Neutrophil (primary cell): ENCODE measurements around the gene ZMYM3.
A peak's percentile ranks its signal among the peaks of the same experiment; 100 is the strongest.
"Not testable (repeated sequence)": the region's sequence is repeated elsewhere in the genome, so short reads cannot be mapped to it uniquely, and the experiment has no call there.

Experiments used
- H3K27ac ChIP-seq: fragments of 200-600 bp; sonication (generic); 2 replicates; pipeline ENCODE4 v1.5.1; 2016; ENCODE audit warnings: mild to moderate bottlenecking, moderate library complexity
- H3K27me3 ChIP-seq: fragments of 200-600 bp; sonication (generic); 2 replicates; pipeline ENCODE4 v1.6.0; 2016; ENCODE audit warnings: mild to moderate bottlenecking
- H3K36me3 ChIP-seq: fragments of 200-600 bp; sonication (generic); 2 replicates; pipeline ENCODE4 v1.5.1; 2017
- H3K4me1 ChIP-seq, 2 experiments: fragments of 200-600 bp in 1 of 2; sonication (generic) in 1 of 2; 1 replicate in 1 of 2; 2 replicates in 1 of 2; pipeline versions ENCODE4 v1.5.1 to v1.6.1; 2013 to 2016; ENCODE audit warnings: low read depth in 1 of 2, low read length in 1 of 2, mild to moderate bottlenecking in 1 of 2, moderate library complexity in 1 of 2; ENCODE audit not compliant: control insufficient read depth in 1 of 2, insufficient read depth in 1 of 2
- H3K4me3 ChIP-seq, 2 experiments: fragments of 200-600 bp in 1 of 2; sonication (generic) in 1 of 2; 1 replicate in 1 of 2; 2 replicates in 1 of 2; pipeline ENCODE4 v1.5.1; 2013 to 2016; ENCODE audit warnings: low read depth in 1 of 2, low read length in 1 of 2, mild to moderate bottlenecking in 1 of 2, moderate library complexity in 1 of 2
- H3K9me3 ChIP-seq: fragments of 200-600 bp; sonication (generic); 2 replicates; pipeline ENCODE4 v1.5.1; 2016
- CTCF ChIP-seq: fragments of 200-600 bp; sonication (generic); IDR thresholded peaks from 2 replicates; pipeline ENCODE4 v1.5.1; 2016; ENCODE audit warnings: antibody characterized with exemption

The ZMYM3 gene

DNA sequence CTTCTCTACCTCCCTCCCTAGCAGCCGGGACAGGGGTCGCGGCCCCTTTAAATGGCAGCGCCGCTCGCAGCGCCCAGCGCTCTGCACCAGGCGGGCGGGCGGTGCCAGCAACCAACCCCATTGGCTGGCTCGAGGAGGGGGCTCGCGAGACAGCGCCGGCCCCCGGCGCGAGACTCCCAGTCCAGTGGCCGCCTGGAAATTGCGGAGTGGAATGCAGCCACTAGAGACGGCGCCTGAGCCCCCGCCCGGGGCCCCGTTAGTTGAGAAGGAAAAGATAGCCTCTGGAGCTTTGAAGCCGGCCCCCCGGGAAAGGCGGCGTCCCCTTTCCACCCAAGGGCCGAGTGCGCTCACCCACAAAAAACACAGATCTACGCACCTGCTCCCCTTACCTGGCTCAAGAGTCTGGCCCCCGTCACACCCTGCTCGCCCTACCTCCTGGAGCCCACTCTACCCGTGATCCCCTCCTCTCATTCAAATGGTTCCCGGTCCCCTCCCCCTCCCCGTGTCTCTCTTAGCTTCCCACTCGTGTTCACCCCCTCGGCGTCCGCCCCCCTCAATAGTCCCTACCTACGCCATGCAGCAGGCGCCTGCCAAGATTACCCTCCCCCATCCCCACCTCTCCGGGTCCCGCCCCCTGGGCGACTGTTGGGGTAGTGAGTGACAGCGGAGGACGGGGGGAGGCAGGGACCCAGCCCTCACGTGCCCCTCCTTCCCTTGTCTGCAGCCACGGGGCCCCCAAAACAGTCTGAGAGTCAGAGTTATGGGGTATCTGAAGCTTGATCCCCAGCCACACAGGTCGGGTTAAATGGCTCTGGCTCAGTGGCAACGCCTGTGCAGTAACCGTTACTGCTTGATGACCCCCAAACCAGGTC is at the start of gene ZMYM3:
ZMYM3 (minus strand) TSS at position 49 of the 872 bp plus-strand sequence. CDS start 885 bp downstream, outside the sequence.
- H3K27me3 ChIP-seq, result no peaks in the 10 kb centered on the region
- H3K9me3 ChIP-seq, result no peaks in the 10 kb centered on the region
- H3K36me3 ChIP-seq, result no peaks in the 10 kb centered on the region
- peak within 1 kb of the TSS; percentile 68 to 69 for H3K4me3 ChIP-seq
- peak within 1 kb of the TSS; percentile 29 for H3K27ac ChIP-seq
- TF ChIP-seq CTCF, result no peak
- peaks cover 14 to 18% of the 10 kb centered on the region in 2 experiments for H3K4me1 ChIP-seq

DNA sequence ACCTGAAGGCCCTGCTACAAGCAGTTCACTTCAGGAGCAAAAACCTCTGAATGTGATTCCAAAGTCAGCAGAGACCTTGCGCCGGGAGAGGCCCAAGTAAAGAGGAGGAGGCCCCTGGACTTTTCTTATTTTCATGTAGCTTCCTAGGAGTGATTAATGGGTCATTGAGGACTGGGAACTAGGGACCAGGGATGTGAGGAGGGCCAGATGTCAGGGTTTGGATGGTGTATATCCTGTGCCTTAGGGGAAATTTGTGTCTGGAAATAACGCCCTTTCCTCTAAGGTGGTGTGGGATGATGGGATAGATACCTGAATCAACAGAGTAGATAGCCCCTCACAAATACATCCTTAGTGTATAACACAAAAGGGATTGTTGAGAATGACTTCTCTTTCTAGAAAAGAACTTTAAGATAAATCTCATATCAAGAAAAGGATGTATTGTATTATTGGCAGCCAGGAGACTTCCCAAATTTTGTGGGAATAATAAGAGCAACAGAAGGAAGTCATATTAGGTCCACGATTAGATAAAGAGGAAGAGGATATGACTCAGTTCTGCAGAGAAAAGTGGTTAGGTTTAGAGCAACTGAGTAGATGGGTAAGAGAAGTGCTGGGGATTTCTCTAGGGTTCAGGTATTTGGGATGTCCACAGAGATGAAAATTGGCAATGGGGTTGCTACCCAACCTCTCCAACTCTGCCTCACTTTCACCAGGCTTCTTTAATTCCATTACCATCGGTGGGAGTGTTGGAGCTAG is 48.7 kb upstream of the ZMYM3 start:
- H3K4me1 ChIP-seq, result peaks cover 0 to 4% of the 10 kb centered on the region in 2 experiments
- no peaks in the 10 kb centered on the region for H3K27me3 ChIP-seq
- H3K9me3 ChIP-seq, result no peaks in the 10 kb centered on the region
- no peak for TF ChIP-seq CTCF
- H3K4me3 ChIP-seq, result no peak overlapping the region
- peaks cover 30% of the 10 kb centered on the region for H3K36me3 ChIP-seq
- no peak overlapping the region for H3K27ac ChIP-seq

DNA sequence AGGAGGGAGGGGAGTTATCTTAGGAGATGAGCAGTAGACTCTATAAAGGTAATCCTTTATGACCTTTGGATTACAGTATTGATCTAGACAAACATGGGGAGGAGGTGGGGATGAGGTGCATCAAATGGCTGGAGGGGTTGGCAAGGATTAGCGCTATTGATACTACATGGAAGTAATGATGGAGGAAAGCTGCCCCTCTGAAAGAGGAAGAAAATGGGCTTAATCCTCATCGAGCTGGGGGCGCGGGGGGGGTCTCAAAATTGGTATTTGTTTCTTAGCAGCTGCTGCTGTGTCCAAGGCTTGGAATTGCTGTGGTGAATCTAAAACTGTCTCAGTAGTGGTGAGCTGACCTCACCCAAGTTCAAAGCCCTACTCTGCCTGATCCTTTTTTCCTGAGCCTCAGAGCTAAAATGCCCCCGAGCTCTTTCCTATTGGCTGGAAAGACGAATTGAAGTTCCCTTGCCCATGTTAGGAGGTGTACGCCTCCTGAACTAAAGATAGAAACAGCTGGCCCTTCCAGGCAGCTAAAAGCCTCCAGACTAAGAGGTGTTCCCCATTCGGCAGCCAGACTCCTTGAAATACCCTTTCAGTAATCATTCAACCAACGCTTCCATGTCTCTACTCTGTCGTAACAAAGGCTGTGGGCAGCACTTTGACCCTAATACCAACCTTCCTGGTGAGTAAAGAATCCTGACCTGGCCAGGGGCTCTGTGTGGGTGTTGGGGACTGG is 47.4 kb upstream of the ZMYM3 start, which contains the start of gene ITGB1BP2:
ITGB1BP2 (plus strand) TSS at position 556 of the 730 bp plus-strand sequence; CDS start at position 613, 57 bp downstream.
- Histone ChIP-seq H3K27ac (no peak within 1 kb of the TSS), H3K9me3 (no peaks in the 10 kb centered on the region), H3K36me3 (peaks cover 42% of the 10 kb centered on the region), H3K4me3 (no peak within 1 kb of the TSS), H3K4me1 (peaks cover 0 to 4% of the 10 kb centered on the region in 2 experiments), H3K27me3 (no peaks in the 10 kb centered on the region)
- TF ChIP-seq CTCF, result no peak

DNA sequence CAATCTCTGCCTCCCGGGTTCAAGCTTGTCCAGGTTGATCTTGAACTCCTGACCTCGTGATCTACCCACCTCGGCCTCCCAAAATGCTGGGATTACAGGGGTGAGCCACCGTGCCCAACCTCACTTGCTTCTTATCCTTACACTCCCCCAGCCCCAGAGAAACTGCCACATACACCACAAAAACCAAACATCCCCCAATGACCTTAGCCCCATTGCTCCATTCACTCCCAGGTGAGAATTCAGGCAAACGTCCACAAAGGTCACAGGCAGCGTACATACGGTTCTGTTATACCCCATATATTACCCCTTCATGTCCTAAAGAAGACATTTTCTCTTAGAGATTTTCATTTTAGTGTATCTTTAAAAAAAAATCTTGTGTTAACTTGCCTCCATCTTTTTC is 46.6 kb upstream of the ZMYM3 start:
- H3K4me3 ChIP-seq, H3K27me3 ChIP-seq, H3K27ac ChIP-seq, H3K4me1 ChIP-seq, H3K9me3 ChIP-seq: not testable (repeated sequence)
- H3K36me3 ChIP-seq, result peaks cover 50% of the 10 kb centered on the region

DNA sequence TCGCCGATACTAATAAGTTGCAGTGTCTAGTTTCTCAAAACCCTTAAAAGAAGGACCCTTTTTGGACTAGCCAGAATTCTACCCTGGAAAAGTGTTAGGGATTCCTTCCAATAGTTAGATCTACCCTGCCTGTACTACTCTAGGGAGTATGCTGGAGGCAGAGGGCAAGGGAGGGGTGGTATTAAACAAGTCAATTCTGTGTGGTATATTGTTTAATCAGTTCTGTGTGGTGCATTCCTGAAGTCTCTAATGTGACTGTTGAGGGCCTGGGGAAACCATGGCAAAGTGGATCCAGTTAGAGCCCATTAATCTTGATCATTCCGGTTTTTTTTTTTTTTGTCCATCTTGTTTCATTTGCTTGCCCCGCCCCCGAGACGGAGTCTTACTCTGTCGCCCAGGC is 46.1 kb upstream of the ZMYM3 start:
- H3K4me3 ChIP-seq, H3K27me3 ChIP-seq, H3K9me3 ChIP-seq, H3K4me1 ChIP-seq, H3K27ac ChIP-seq: not testable (repeated sequence)
- H3K36me3 ChIP-seq, result peaks cover 54% of the 10 kb centered on the region

GRCh38 chrX:71298119-71298518 is 44.2 kb upstream of the ZMYM3 start:
- no peaks in the 10 kb centered on the region for H3K9me3 ChIP-seq
- no peak overlapping the region for H3K4me3 ChIP-seq
- no peaks in the 10 kb centered on the region for H3K27me3 ChIP-seq
- peaks cover 0 to 4% of the 10 kb centered on the region in 2 experiments for H3K4me1 ChIP-seq
- H3K27ac ChIP-seq, result no peak overlapping the region
- H3K36me3 ChIP-seq, result peaks cover 74% of the 10 kb centered on the region
- TF ChIP-seq CTCF, result no peak
